Mesendoderm (in vitro differentiated cells): ENCODE results near the gene LINGO4.
"Not testable (repeated sequence)": the region's sequence is repeated elsewhere in the genome, so short reads cannot be mapped to it uniquely, and the experiment has no call there.

Source experiments
- DNase-seq: peaks from one replicate; pipeline ENCODE4 v3.0.0; 2013
- H2AK5ac ChIP-seq: 2 replicates; pipeline ENCODE4 v1.6.1; 2013; ENCODE audit warnings: low read length, inconsistent platforms
- H2BK120ac ChIP-seq: 2 replicates; pipeline ENCODE4 v1.6.1; 2013; ENCODE audit warnings: low read depth, mild to moderate bottlenecking, low read length, moderate library complexity, mixed read lengths
- H2BK15ac ChIP-seq: replicated peaks from 2 replicates; pipeline ENCODE4 v1.6.1; 2013; ENCODE audit warnings: low read depth, mild to moderate bottlenecking, moderate library complexity
- H2BK5ac ChIP-seq: 2 replicates; pipeline ENCODE4 v1.6.1; 2013; ENCODE audit warnings: low read length, inconsistent platforms
- H3K18ac ChIP-seq: 2 replicates; pipeline ENCODE4 v1.6.1; 2013; ENCODE audit warnings: mild to moderate bottlenecking, low read length, mixed read lengths
- H3K23ac ChIP-seq: one replicate; pipeline ENCODE4 v1.6.1; 2013; ENCODE audit warnings: low read length
- H3K27ac ChIP-seq: 2 replicates; pipeline ENCODE4 v1.5.1; 2013; ENCODE audit warnings: low read depth, mild to moderate bottlenecking, inconsistent platforms, low read length, moderate library complexity
- H3K27me3 ChIP-seq: 2 replicates; pipeline ENCODE4 v1.6.1; 2013; ENCODE audit warnings: low read length, control low read depth, mild to moderate bottlenecking, inconsistent platforms; ENCODE audit not compliant: insufficient read depth, poor library complexity
- H3K36me3 ChIP-seq: 2 replicates; pipeline ENCODE4 v1.6.1; 2013; ENCODE audit warnings: low read length, inconsistent platforms; ENCODE audit not compliant: control insufficient read depth, insufficient read depth
- H3K4ac ChIP-seq: one replicate; pipeline ENCODE4 v1.6.1; 2013; ENCODE audit warnings: low read depth, mild to moderate bottlenecking, low read length, moderate library complexity
- H3K4me1 ChIP-seq: 2 replicates; pipeline ENCODE4 v1.6.1; 2013; ENCODE audit warnings: low read depth, low read length, inconsistent platforms; ENCODE audit not compliant: control insufficient read depth
- H3K4me2 ChIP-seq: 2 replicates; pipeline ENCODE4 v1.6.1; 2013; ENCODE audit warnings: low read length
- H3K4me3 ChIP-seq: 2 replicates; pipeline ENCODE4 v1.5.1; 2013; ENCODE audit warnings: mild to moderate bottlenecking, low read length
- H3K56ac ChIP-seq: one replicate; pipeline ENCODE4 v1.6.1; 2013; ENCODE audit warnings: low read length
- H3K79me1 ChIP-seq: 2 replicates; pipeline ENCODE4 v1.6.1; 2013; ENCODE audit warnings: low read length, inconsistent platforms
- H3K79me2 ChIP-seq: 2 replicates; pipeline ENCODE4 v1.6.1; 2013; ENCODE audit warnings: mild to moderate bottlenecking, low read length; ENCODE audit not compliant: control insufficient read depth, insufficient read depth
- H3K9ac ChIP-seq: 2 replicates; pipeline ENCODE4 v1.6.1; 2013; ENCODE audit warnings: low read length, inconsistent platforms
- H4K5ac ChIP-seq: one replicate; pipeline ENCODE4 v1.6.1; 2013; ENCODE audit warnings: low read length
- H4K8ac ChIP-seq: one replicate; pipeline ENCODE4 v1.6.1; 2013; ENCODE audit warnings: low read depth, mild to moderate bottlenecking, control low read depth, low read length, moderate library complexity
- WGBS: extraction: QIAGEN DNeasy Blood & Tissue Kit; methylation state at CpG from one replicate; pipeline ENCODE4 v1.1.7; 2013; ENCODE audit warnings: low lambda C conversion rate, missing lambda C conversion rate; ENCODE audit not compliant: insufficient coverage; ENCODE audit errors: extremely low coverage; 5-methylcytosine and 5-hydroxymethylcytosine counted together

The LINGO4 gene

DNA sequence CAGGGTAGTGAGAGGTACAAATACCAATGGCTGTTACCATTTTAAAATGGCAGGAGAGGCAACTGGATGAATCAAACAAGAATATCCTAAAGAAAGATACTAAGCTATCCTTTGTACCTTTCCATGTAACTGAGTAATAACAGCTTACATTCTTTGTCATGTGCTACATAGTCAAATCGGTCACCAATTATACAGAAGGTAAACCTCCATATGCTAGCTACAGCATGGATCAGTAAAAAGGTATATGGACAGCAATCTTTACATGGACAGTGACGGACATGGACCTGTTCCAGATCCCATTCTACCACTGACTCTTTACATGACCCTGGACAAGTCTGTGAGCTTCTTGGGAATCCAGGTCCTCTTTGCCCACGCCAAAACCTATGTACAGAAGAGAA, 28.6 kb downstream of the LINGO4 start:
- Histone ChIP-seq H3K4me3 (no peak overlapping the region), H2BK5ac (no peak overlapping the region), H3K4me1 (no peaks in the 10 kb centered on the region), H4K5ac (no peak overlapping the region), H3K27me3 (no peaks in the 10 kb centered on the region), H3K79me1 (no peaks in the 10 kb centered on the region), H3K9ac (no peak overlapping the region), H2BK120ac (no peak overlapping the region), H3K79me2 (no peaks in the 10 kb centered on the region), H3K4me2 (no peak overlapping the region), H3K4ac (no peak overlapping the region), H3K18ac (no peak overlapping the region), H4K8ac (no peak overlapping the region), H3K36me3 (no peaks in the 10 kb centered on the region), H3K56ac (no peak overlapping the region), H2AK5ac (no peak overlapping the region), H3K23ac (no peak overlapping the region), H2BK15ac (no peak overlapping the region), H3K27ac (no peak overlapping the region)
- no peak for DNase-seq
- no CpG with 5 or more reads among the region's 3 CpGs for WGBS

DNA sequence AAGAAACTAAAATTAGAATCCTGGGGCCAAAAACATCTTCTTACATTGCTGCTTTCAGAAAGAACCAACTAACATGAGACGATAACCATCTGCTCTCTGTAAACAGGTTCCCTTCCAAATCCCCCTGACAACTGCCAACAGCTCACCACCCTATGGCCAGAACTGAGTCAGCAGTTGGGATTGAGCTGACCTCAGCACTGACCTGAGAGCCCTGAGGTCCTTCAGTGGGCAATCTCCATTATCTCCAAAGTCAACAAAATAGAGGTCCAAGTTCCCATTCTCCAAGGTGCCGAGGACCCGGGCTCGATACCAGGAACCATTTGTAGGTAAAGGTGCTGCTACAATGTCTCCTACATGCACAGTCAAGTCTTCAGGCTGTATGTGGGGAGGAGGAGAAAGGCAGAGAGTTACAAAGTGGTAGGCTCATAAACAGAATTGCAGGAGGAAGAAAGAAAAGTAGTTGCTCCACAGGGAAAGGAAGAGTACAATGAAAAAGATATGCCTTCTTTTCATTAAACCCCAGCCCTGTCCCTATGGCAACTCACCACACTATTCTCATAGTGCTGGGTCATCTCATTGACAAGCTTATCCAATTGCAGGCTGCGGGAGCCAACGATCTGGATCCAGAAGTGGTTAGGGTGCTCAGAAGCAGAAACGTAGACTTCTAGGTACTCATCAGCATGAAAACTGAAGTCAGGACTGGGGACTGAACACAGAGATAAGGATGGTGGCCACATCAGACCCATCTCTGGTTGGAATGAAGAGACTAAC, 29.1 kb downstream of the LINGO4 start:
- H3K18ac ChIP-seq, result no peak overlapping the region
- no peak overlapping the region for H2BK15ac ChIP-seq
- H3K4ac ChIP-seq, result no peak overlapping the region
- no peak overlapping the region for H3K23ac ChIP-seq
- no peak overlapping the region for H4K8ac ChIP-seq
- H3K27me3 ChIP-seq, result no peaks in the 10 kb centered on the region
- H3K79me2 ChIP-seq, result no peaks in the 10 kb centered on the region
- H3K36me3 ChIP-seq, result no peaks in the 10 kb centered on the region
- H3K4me2 ChIP-seq, result no peak overlapping the region
- WGBS, result no CpG with 5 or more reads among the region's 7 CpGs
- no peak overlapping the region for H2BK5ac ChIP-seq
- no peak overlapping the region for H3K27ac ChIP-seq
- no peak overlapping the region for H3K4me3 ChIP-seq
- no peaks in the 10 kb centered on the region for H3K79me1 ChIP-seq
- no peak overlapping the region for H2BK120ac ChIP-seq
- no peaks in the 10 kb centered on the region for H3K4me1 ChIP-seq
- no peak overlapping the region for H3K9ac ChIP-seq
- no peak overlapping the region for H2AK5ac ChIP-seq
- H3K56ac ChIP-seq, result no peak overlapping the region
- no peak for DNase-seq
- H4K5ac ChIP-seq, result no peak overlapping the region

- no peaks in the 10 kb centered on the region for H3K27me3 ChIP-seq
- no peak overlapping the region for H3K23ac ChIP-seq
- H3K79me2 ChIP-seq, result no peaks in the 10 kb centered on the region
- H3K4me2 ChIP-seq, result no peak overlapping the region
- H3K4ac ChIP-seq, result no peak overlapping the region
- H3K27ac ChIP-seq, result no peak overlapping the region
- H4K8ac ChIP-seq, result no peak overlapping the region
- H2BK5ac ChIP-seq, result no peak overlapping the region
- no peak overlapping the region for H2BK120ac ChIP-seq
- no CpG with 5 or more reads among the region's 3 CpGs for WGBS
- no peak overlapping the region for H2AK5ac ChIP-seq
- H3K4me3 ChIP-seq, result no peak overlapping the region
- no peaks in the 10 kb centered on the region for H3K4me1 ChIP-seq
- H3K56ac ChIP-seq, result no peak overlapping the region
- no peak overlapping the region for H3K18ac ChIP-seq
- H3K79me1 ChIP-seq, result no peaks in the 10 kb centered on the region
- no peaks in the 10 kb centered on the region for H3K36me3 ChIP-seq
- no peak overlapping the region for H3K9ac ChIP-seq
- no peak overlapping the region for H2BK15ac ChIP-seq
- no peak for DNase-seq
- H4K5ac ChIP-seq, result no peak overlapping the region
Measured at GRCh38 chr1:151774256-151774922, 30.8 kb downstream of the LINGO4 start.

- no peak for DNase-seq
Measured at GRCh38 chr1:151773702-151774101, 31.5 kb downstream of the LINGO4 start.

DNA sequence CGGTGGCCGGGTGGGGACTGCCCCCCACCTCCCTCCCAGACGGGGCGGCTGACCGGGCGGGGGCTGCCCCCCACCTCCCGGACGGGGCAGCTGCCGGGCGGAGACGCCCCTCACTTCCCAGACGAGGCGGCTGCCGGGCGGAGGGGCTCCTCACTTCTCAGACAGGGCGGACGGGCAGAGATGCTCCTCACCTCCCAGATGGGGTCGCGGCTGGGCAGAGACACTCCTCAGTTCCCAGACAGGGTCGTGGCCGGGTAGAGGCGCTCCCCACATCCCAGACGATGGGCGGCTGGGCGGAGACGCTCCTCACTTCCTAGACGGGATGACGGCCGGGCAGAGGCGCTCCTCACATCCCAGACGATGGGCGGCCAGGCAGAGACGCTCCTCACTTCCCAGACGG, 35.9 kb downstream of the LINGO4 start:
- H3K79me2 ChIP-seq, H3K9ac ChIP-seq, H2BK15ac ChIP-seq, H3K23ac ChIP-seq, H2AK5ac ChIP-seq, H3K4me1 ChIP-seq, H4K5ac ChIP-seq, H3K4me3 ChIP-seq, H3K27ac ChIP-seq, H3K79me1 ChIP-seq, H3K56ac ChIP-seq, H3K4me2 ChIP-seq, DNase-seq, H2BK5ac ChIP-seq, H3K36me3 ChIP-seq, H2BK120ac ChIP-seq, H3K4ac ChIP-seq, H3K27me3 ChIP-seq, H4K8ac ChIP-seq, H3K18ac ChIP-seq: not testable (repeated sequence)
- WGBS, result no CpG with 5 or more reads among the region's 34 CpGs

More at GRCh38 chr1:151773702-151774101, 31.5 kb downstream of the LINGO4 start:
- Histone ChIP-seq H4K5ac (no peak overlapping the region), H4K8ac (no peak overlapping the region), H2BK15ac (no peak overlapping the region), H2BK120ac (no peak overlapping the region), H2AK5ac (no peak overlapping the region), H3K79me2 (no peaks in the 10 kb centered on the region), H3K18ac (no peak overlapping the region), H3K27ac (no peak overlapping the region), H3K9ac (no peak overlapping the region), H3K4me2 (no peak overlapping the region), H3K36me3 (no peaks in the 10 kb centered on the region), H3K4me1 (no peaks in the 10 kb centered on the region), H3K79me1 (no peaks in the 10 kb centered on the region), H3K56ac (no peak overlapping the region), H3K27me3 (no peaks in the 10 kb centered on the region), H3K4ac (no peak overlapping the region), H3K4me3 (no peak overlapping the region), H3K23ac (no peak overlapping the region), H2BK5ac (no peak overlapping the region)
- WGBS, result no CpG with 5 or more reads among the region's 5 CpGs
